Pancreas (tissue), 10 donors: ENCODE measurements around the gene SALL1. TPM values are rescaled to one million over a fixed set of nuclear protein-coding genes. Genes with fewer than 3 reads are reported as not detected.

Experiments
- ATAC-seq, 4 donors: fragments of 200-7000 bp; cut with Tn5 transposase; one replicate each; pipeline versions ENCODE4 v1.8.0 to v1.9.1; 2020; ENCODE audit warnings: mild to moderate bottlenecking in 4 of 4, moderate library complexity in 4 of 4
- DNase-seq, 6 donors: peaks; one replicate each; pipeline ENCODE4 v3.0.0-alpha.2; 2020
- FAIRE-seq: peaks from 2 replicates; lab custom pipeline; 2012; peaks lifted over from hg19 to GRCh38; lab: Jason Lieb, UNC
- H3K27ac ChIP-seq, 4 donors: fragments of 200-600 bp; sonication (generic); 1 replicate in 3 of 4; 2 replicates in 1 of 4; pipeline versions ENCODE4 v1.5.0 to v1.8.0; 2020
- H3K27me3 ChIP-seq, 4 donors: fragments of 200-600 bp; one replicate each; pipeline ENCODE4 v1.8.0; 2021
- H3K36me3 ChIP-seq, 3 donors: fragments of 200-600 bp; sonication (generic) in 1 of 3; one replicate each; pipeline versions ENCODE4 v1.5.0 to v1.8.0; 2020 to 2021
- H3K4me1 ChIP-seq, 3 donors: fragments of 200-600 bp; one replicate each; pipeline ENCODE4 v1.8.0; 2021
- H3K4me3 ChIP-seq, 4 donors: fragments of 200-600 bp; sonication (generic) in 2 of 4; one replicate each; pipeline versions ENCODE4 v1.5.0 to v1.8.0; 2020 to 2021
- H3K9me3 ChIP-seq, 4 donors: fragments of 200-600 bp; one replicate each; pipeline ENCODE4 v1.8.0; 2021
- WGBS, 2 donors: extraction: QIAGEN DNeasy Blood & Tissue Kit; methylation state at CpG; one replicate each; pipeline ENCODE4 v1.1.7; 2013; 5-methylcytosine and 5-hydroxymethylcytosine counted together
- intact Hi-C, 3 donors: fragments of 100-400 bp; cut with DNase I; formaldehyde crosslinking; loops; one replicate each; pipeline versions ENCODE4 v1.11.1 to v1.14.2; 2022
- polyA plus RNA-seq, 2 donors: library from polyadenylated mRNA; stranded (reverse); fragments of 200-250 nt; gene quantifications; one replicate each; pipeline ENCODE4 v1.2.3, GENCODE V29; 2013
- total RNA-seq, 6 donors: library from RNA; stranded (reverse); fragmentation: NEBNext Ultra II Directional in 4 of 6; extraction: Animal tissue kit (Norgen Biotek cat#: 25700) in 4 of 6; gene quantifications; one replicate each; pipeline versions ENCODE4 v1.2.1 to v1.2.4, GENCODE V29; 2021 to 2023
- TF ChIP-seq, protein P1 (sequence below), 4 donors: fragments of 200-600 bp; sonication (generic) in 3 of 4; IDR thresholded peaks; one replicate each; pipeline versions ENCODE4 v1.5.0 to v1.8.0; 2021; ENCODE audit warnings: antibody characterized with exemption in 4 of 4
- donor health status: healthy with polysubstance abuse.
- donor health status: DM: no; HTN: no; CAD: no; lungs with moderate emphysema.
- donor health status: DM: no; HTN: no; CAD: no.
- donor health status: control.
- donor health status: control.
- donor health status: Bipolar disorder and iron deficiency.
- donor health status: DM: yes; HTN: yes; CAD: no.
- donor health status: DM: no; HTN: no; CAD: no.
- donor health status: DM: no; HTN: no; CAD: no.
- donor health status: DM: yes; HTN: yes; CAD: no.

Gene SALL1
- total and polyA plus RNA-seq, 8 donors: 0.39 to 2.0 (median 0.62) TPM

DNA sequence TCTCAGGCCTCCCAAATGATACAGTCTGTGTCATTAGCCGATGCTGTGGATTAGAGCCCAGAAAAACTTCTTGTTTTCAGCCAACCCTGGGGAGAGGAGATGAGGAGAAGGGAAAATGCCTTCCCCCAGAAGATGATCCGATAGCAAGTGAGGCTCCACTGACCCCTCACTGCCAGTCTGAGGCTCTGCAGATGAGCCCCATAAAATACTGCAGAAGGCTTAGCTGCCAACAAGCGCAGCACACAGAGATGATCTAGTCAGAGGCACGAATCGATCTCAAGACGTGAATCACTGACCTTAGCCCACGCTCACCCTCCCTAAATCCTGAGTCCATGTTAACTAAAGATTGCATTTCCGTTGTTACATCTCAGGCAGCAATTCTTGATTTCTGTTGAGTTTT is 31.5 kb downstream of the SALL1 start:
- ATAC-seq (no peak), FAIRE-seq (no peak), DNase-seq (no peak)
- Histone ChIP-seq H3K27ac (no peak overlapping the region), H3K4me3 (no peak overlapping the region), H3K36me3 (no peaks in the 10 kb centered on the region), H3K9me3 (no peaks in the 10 kb centered on the region), H3K4me1 (no peaks in the 10 kb centered on the region), H3K27me3 (peaks cover 0 to 11% (median 0%) of the 10 kb centered on the region in 4 donors)
- intact Hi-C loops: no loop called here
- TF ChIP-seq, protein P1, sequence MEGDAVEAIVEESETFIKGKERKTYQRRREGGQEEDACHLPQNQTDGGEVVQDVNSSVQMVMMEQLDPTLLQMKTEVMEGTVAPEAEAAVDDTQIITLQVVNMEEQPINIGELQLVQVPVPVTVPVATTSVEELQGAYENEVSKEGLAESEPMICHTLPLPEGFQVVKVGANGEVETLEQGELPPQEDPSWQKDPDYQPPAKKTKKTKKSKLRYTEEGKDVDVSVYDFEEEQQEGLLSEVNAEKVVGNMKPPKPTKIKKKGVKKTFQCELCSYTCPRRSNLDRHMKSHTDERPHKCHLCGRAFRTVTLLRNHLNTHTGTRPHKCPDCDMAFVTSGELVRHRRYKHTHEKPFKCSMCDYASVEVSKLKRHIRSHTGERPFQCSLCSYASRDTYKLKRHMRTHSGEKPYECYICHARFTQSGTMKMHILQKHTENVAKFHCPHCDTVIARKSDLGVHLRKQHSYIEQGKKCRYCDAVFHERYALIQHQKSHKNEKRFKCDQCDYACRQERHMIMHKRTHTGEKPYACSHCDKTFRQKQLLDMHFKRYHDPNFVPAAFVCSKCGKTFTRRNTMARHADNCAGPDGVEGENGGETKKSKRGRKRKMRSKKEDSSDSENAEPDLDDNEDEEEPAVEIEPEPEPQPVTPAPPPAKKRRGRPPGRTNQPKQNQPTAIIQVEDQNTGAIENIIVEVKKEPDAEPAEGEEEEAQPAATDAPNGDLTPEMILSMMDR (IDR thresholded peaks at IDR 0.05): no peak
- 63 to 66% methylated on average over 8 of the region's 8 CpGs for WGBS, 2 donors

DNA sequence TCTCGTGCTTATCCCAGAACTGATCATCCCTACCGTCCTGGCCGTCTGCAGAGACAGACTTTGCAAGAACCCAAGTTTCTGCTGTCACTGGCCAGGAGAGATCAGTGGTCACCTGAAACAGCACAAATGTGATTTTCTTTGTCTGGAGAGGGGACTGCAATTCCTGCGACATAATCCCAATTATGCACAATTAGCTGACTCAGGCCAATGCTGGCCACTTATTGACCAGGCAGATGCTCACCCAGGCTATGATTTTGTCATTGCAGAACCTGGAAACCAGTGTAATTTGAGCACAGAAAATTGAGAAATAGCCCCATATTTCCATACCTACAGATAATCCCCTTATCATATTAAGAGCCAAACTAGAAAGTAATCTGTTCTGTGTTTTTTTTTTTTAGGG is 34.7 kb downstream of the SALL1 start:
- 59 to 65% methylated on average over 4 of the region's 4 CpGs for WGBS, 2 donors
- Histone ChIP-seq H3K4me1 (no peaks in the 10 kb centered on the region), H3K4me3 (no peak overlapping the region), H3K36me3 (no peaks in the 10 kb centered on the region), H3K27ac (no peak overlapping the region), H3K27me3 (peaks cover 0 to 22% (median 3%) of the 10 kb centered on the region in 4 donors), H3K9me3 (no peaks in the 10 kb centered on the region)
- intact Hi-C loops: no loop called here
- ATAC-seq (no peak), FAIRE-seq (no peak), DNase-seq (no peak)
- TF ChIP-seq, protein P1 (IDR thresholded peaks at IDR 0.05): no peak

DNA sequence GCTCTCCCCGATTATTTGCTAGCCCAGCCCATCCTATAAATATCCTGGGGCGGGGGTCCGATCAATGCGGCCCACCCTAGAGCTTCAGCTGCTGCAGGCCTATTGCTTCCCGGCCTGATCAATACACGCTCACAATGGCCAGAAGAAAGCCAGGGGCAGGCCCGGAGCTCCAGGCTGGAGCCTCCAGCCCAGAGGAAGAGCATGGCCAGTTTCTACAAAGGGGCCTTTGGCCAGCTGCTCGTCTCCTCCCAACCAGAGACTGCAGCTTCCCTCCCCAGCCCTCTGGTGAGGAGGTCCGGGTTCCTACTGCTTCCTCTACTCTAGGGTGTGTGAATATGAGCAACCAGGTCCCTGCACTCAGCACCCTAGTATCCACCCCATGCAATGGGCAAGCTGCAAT is 36.7 kb downstream of the SALL1 start:
- ATAC-seq (no peak), DNase-seq (no peak), FAIRE-seq (no peak)
- Histone ChIP-seq H3K4me1 (no peaks in the 10 kb centered on the region), H3K36me3 (no peaks in the 10 kb centered on the region), H3K9me3 (no peaks in the 10 kb centered on the region), H3K4me3 (no peak overlapping the region), H3K27ac (no peak overlapping the region), H3K27me3 (peaks cover 0 to 22% (median 3%) of the 10 kb centered on the region in 4 donors)
- intact Hi-C loops: no loop called here
- TF ChIP-seq, protein P1 (IDR thresholded peaks at IDR 0.05): no peak
- 39 to 47% methylated on average over 9 of the region's 9 CpGs for WGBS, 2 donors

DNA sequence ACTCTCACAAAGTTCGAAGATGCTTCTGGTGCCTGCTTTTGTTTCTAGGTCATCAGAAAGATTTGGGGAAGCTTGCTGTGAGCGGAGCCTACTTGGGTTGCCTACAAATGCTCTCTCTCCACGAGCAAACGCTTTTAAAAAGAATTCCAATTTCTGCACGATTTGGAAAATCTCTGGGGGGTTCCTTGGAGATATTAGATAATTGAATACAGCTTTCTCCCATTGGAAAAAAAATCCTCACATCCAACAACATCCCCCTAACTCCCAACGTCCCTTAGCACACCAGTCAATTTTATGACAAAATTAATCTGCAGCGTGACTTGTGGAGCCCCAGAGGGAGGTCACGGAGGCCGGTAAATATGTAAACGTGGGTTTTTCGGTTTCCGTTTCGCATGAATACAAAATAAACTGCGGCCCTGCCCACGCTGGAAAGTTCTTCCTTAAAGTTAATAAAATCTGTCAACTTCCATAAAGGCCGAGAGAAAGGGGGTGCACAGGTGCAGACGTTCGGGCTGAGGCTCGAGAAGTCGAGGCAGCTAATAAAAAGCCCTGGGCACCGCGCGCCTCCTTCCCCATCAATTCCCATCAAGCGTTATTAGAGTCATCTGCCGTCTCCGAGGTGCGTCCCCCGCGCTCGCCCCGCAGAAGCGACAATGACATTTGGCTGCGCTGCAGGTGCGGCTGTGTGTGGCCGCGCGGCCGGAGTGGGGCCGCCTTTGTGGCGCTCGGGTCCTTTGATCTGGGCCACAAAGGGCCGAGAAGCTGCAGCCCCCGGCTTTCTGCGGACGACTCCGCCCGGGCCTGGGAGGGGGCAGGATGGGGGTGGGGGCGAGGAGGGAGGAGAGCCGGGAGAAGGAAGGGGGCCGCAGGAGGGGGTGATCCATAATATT is 37.6 kb downstream of the SALL1 start:
- Histone ChIP-seq H3K4me3 (no peak overlapping the region), H3K27me3 (peaks cover 0 to 22% (median 3%) of the 10 kb centered on the region in 4 donors), H3K9me3 (no peaks in the 10 kb centered on the region), H3K36me3 (no peaks in the 10 kb centered on the region), H3K27ac (no peak overlapping the region), H3K4me1 (no peaks in the 10 kb centered on the region)
- TF ChIP-seq, protein P1 (IDR thresholded peaks at IDR 0.05): no peak
- intact Hi-C loops: no loop called here
- no peak for ATAC-seq
- no peak for FAIRE-seq
- DNase-seq: no peak
- 11 to 12% methylated on average over 50 of the region's 50 CpGs for WGBS, 2 donors

DNA sequence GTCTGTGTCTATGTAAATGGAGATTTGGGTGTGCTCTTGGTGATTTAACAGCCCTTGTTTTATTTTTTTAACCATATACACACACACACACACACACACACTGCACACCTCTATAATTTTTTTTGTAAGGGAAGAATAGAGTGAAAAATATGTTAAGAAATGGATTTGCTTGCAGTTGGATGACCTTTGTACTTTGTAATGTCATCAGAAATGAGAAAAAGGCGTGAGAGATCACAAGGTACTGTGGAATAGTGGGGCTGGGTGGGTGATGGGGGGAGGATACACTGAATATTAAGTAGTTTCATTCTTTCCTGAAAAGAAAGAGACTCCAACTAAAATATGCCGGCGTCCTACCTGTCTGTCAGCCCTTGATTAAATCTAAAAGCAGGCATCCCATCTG is 38.7 kb downstream of the SALL1 start:
- intact Hi-C loops: no loop called here
- H3K27me3 ChIP-seq: peaks cover 0 to 22% (median 3%) of the 10 kb centered on the region in 4 donors
- no peak overlapping the region for H3K4me3 ChIP-seq
- H3K36me3 ChIP-seq: no peaks in the 10 kb centered on the region
- DNase-seq (no peak), ATAC-seq (no peak), FAIRE-seq (no peak)
- no peaks in the 10 kb centered on the region for H3K9me3 ChIP-seq
- TF ChIP-seq, protein P1 (IDR thresholded peaks at IDR 0.05): no peak
- WGBS, 2 donors: 54 to 68% methylated on average over 3 of the region's 3 CpGs
- H3K27ac ChIP-seq: no peak overlapping the region
- H3K4me1 ChIP-seq: no peaks in the 10 kb centered on the region
